HG03159 (cell line): Measurements from ENCODE around the gene ATP9A.
"Not testable (repeated sequence)": the region's sequence is repeated elsewhere in the genome, so short reads cannot be mapped to it uniquely, and the experiment has no call there.

Experiments used
- ATAC-seq: cut with Tn5 transposase; IDR thresholded peaks from one replicate; pipeline ENCODE4 v1.9.1; 2021; ENCODE audit warnings: mild to moderate bottlenecking, moderate library complexity; ENCODE audit not compliant: unreplicated experiment

The ATP9A gene

DNA sequence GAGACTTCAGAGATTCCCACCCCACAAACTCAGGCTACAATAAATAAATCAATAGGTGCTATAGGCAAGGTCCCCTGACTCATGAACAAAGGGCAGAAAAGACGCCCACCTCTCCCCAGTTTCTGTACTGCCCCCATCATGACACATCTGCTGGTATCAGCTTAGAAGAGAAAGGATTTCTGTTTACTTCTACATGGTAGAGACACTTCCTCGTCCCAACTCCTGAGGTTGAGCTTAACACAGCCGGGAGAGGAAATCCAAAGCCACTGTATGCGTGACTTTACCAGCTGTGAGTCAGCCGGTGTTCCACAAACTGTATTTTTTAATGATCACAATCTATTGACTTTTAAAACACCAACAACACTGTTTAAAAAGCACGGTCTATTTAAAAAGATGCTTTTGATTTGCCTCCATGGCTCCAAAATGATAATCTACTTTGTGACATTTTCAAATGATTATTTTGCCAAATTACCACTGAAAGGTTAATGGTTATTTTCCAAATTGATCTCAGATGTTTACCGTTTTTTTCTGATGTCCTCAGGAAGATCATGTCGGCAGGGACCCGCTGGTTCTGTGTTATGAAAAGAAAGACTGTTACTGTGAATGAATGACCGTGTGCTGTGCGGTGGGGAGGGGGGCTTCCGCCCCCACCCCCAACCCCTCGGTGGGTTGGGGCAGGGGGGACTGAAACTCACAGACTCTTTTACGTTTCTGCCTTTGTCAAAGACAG is 72.5 kb downstream of the ATP9A start:
- ATAC-seq = no peak

DNA sequence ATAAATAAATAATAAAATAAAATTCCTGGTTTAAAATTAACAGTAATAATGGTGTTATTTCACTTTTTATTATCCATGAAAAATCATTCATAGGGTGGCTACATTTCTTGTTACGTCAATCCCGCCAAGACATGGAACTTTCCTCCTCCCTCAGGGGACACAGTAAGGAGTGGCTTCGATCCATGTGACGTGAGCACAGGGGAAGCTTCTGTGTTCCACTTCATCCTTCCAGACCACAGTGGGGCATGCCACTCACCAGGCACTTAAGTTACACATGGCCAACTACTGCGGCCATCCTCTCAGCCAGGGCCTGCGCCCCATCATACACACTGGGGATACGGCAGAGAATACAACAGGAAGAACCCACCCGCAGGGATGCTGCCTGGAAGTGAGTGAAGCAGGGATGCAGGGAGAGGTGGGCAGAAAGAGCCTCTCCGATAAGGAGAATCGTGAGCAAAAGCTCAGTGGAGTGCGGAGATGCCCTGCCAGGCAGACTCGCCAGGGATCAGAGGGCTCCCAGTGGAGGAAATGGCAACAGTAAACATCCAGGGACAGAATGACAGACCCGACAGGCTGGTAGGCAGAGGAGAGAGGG is 75.3 kb downstream of the ATP9A start:
- ATAC-seq = no peak

DNA sequence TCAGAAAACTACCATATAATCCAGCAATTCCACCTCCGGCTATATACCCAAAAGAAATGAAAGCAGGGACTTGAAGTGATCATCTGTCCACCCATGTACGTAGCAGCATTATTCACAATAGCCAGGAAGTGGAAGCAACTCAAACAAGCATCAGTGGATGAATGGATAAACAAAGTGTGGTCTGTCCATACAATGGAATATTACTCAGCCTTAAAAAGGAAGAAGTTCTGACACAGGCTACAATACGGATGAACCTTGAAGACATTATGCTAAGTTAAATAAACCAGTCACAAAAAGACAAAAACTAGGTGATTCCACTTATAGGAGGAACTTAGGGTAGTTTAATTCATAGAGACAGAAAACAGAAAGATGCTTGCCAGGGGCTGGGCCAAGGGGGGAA is 76.5 kb downstream of the ATP9A start:
- no peak for ATAC-seq

DNA sequence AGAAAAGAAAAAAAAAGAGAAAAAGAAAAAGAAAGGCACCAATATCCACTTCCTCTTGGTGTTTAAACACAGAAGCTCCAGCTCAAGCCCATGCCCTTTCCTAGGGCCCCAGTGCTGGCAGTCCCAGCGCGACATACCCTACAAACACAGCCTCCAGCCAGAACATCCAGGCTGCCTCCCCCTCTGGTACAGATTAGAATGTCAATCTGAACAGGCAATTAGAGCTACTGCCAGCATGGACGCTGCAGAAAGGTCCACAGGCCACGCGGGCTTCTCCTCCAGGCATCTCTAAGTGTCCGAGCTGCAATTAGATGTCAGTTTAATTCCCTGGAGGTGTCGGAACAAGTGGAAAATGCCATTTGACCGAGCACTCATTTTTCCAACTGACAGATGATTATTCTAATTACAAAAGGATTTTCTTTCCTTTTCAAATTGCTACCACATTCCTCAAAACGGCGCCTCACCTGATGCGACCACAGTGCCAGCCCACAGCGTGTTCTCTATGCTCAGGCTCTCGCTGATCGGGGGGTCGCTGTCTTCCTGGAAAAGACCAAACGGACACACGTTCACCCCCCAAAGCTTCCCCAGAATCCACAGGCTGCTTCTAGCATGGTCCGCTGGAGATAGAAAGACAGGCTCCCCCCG is 79.5 kb downstream of the ATP9A start:
- no peak for ATAC-seq

DNA sequence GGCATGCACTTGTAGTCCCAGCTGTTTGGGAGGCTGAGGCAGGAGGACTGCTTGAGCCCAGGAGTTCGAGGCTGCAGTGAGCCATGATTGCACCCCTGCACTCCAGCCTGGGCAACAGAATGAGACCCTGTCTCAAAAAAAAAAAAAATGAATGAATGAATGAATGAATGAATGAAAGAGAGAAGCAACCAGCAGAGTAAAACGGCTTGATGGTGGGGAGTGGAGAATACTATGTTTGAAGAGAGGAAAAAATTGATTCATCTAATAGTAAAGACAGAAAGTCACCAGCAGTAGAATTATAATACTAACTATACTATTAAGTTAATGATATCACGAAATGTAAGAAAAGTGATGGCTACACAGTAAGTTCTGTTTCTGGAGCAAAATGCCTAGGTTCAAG is 80.6 kb downstream of the ATP9A start:
- ATAC-seq = no peak

DNA sequence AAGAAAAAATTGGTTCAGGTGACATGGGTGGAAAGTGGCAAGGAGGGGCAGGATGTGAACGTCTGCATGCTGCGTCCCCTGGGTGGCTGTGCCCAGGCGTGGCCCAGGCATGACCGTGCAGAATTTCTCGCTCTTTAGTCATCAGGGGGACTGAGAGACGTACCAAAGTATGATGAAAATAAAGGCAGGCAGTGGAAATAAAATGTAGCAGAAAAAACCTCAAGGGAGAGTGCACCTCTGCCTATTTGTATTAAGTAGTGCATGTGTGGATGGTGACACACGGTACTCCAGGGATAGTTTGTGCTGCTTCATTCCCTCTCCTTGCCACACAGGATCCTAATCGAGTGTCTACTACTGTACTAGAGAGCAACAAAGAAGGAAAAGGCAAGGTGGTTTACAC is 81.1 kb downstream of the ATP9A start:
- ATAC-seq = no peak

DNA sequence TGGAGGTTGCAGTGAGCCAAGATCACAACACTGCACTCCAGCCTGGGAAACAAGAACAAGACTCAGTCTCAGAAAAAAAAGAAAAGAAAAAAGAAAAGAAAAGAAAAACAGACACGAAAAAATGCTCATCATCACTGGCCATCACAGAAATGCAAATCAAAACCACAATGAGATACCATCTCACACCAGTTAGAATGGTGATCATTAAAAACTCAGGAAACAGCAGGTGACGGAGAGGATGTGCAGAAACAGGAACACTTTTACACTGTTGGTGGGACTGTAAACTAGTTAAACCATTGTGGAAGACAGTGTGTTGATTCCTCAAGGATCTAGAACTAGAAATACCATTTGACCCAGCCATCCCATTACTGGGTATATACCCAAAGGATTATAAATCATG is 82.7 kb downstream of the ATP9A start:
- ATAC-seq = not testable (repeated sequence)

DNA sequence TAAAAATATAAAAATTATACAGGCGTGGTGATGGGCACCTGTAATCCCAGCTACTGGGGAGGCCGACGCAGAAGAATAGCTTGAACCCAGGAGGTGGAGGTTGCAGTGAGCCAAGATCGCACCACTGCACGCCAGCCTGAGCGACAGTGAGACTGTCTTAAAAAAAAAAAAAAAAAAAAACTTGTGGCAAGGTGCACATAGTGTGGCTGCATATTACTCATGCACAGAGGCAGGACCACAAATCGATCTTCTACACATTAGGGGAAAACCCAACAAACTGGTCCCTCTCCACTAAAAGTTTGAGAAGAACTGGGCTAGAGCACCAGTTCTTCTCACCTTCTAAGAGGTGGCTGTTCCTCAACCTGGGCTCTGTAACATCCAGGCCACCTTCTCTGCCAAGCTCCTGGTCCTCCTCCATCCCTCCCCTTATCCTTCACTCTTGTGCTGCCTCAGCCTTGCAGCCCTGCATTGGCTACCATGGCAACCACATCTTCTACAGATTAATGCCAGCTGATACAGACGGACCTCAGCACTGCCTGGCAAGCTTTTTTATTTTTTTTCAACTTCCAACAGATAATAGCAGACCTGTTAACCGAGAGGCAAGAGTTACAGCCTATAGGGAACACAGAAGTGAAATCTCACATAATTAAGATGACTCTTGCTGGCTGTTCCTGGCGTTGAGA is 88.0 kb downstream of the ATP9A start:
- no peak for ATAC-seq

DNA sequence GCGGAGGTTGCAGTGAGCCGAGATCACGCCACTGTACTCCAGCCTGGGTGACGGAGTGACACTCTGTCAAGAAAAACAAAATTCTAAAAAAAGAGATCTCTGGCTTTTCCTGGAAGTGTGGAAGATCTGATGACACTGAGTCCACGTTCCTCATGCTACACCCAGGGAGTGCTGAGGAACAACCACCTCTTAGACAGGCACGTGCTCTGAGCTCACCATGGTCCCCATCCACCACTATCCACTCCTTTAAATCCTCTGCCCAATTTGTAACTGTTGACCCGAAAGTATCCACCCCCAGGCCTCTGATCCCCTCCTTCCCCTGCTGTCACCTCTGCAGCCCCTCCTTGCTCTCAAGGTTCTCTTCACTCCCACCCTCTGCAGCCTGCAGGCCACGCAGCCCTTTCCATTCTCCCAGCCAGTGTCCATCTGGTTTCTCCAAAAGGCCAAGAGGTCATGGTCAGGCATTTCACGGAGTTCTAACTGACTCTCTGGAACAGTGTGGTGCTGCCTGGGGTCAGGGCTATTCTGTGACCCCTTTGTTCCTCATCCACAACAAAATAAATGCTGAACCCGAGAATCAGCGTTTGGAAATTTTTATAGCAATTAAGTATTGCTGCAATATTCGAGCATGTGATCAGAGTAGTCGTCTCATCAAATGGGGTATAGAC is 88.8 kb downstream of the ATP9A start:
- no peak for ATAC-seq

DNA sequence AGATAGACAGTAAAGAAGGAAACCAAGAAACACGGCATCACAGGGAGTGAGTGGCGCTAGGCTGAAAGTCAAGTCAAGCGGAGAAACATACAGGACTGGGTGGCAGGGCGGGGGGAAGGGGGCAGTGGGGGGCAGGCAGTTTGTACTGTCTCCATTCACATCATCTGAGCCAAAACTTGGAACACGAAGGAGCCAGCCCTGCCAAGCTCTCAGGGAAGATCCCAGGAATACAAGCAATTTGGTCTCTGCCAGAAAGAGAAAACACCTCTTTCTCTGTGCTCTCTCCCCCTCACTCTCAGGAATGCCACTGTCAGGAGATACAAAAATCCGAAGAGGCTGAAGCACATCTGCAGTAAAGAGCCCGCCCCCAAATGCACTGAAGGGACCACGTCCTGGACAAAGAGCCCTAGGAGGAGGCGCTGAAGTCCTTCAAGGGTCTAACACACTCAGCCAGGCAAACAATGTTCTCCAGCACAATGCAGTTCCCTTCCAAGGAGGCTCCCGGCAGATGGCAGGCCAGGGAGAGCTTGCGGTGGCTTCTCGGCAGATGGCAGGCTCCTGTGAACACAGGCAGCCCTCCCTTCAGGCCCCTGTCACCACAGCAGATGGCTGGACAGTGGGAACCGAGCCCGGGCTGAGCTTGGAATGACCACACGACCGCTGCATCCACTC is 90.0 kb downstream of the ATP9A start:
- no peak for ATAC-seq

DNA sequence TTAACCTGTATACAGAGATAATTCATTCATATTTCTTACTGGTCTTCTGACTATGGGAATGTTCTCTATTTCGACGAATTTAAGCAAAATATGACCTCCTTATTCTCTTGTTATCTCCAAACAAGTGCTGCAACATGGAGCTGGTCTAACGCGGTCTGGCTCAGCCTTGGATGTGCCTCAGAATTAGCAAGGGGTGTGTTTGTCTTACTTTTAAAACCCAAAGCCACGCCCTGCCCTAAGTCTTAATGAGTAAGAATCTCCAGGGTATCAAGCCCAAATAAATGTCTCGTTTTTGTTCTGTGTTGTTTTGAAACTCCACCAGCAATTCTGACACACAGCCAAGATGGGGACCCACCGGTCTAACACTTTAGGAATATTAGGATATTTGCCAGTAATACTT is 99.2 kb downstream of the ATP9A start:
- ATAC-seq = no peak

DNA sequence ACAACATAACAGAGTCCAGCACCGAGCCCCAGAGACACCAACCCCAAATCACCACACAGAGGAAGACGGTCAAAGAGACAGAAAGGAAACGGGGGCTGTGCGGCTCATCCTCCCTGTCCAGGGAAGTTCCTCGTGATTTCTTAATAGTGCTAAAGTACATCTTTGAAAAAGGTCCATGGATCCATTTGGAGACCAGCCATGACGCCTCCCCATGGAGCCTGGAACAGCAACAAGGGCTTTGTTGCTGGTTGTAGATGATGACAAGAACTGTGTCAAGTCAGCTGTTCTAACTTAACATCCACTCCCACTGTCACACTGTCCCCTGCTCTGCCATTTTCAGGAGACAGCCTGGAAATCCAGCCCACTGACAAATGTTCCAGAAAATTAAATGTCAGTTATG is 99.7 kb downstream of the ATP9A start:
- no peak for ATAC-seq

DNA sequence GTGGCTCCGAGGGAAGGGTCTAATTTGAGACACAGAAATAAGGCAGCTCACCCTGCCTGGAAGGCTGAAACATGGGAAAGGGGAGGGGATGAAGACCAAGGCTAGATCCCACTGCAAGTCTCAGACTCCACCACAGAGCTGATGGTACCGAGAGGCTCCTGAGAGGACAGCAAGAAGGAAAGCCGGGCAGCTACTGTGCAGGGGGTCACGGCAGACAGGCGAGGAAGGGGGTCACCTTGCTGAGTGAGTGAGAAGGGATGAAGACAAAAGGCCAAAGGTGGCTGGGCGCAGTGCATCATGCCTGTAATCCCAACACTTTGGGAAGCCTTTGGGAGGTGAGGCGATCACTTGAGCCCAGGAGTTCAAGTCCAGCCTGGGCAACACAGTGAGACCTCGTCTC is 100.7 kb downstream of the ATP9A start:
- ATAC-seq = no peak

DNA sequence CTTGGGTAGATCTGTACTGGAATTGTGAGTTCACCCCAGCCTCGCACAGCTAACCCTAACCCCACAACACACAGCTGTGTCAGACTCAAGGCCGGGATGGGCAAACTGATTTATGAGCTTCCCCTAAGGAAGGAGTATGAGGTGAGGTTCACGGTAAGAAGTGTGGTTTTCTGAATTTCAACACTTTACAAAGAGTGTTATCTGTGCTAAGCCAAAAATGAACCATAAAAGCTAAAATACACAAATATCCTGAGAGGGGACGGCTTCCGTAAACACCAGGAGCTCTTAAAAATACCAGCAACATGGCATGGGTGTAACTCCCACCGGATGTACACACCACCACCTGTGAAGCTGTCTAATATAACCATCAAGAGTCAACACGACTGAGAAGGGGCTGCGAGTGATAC is 101.2 kb downstream of the ATP9A start:
- ATAC-seq = no peak

DNA sequence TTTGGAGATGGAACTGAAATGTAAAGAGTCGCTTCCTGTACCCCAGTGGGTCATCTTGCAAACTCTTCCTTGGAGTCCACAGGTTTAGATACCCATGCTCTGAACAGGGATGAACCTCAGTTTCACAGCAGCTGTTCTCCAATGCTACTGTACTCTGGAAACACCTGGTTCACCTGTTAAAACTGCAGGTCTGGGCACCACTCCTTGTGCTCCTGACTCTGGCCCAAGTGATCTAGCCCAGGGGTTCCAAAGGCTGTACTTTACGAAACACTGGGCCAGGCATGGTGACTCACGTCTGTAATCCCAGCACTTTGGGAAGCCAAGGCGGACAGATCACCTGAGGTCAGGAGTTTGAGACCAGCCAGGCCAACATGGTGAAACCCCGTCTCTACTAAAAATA is 102.1 kb downstream of the ATP9A start:
- no peak for ATAC-seq

DNA sequence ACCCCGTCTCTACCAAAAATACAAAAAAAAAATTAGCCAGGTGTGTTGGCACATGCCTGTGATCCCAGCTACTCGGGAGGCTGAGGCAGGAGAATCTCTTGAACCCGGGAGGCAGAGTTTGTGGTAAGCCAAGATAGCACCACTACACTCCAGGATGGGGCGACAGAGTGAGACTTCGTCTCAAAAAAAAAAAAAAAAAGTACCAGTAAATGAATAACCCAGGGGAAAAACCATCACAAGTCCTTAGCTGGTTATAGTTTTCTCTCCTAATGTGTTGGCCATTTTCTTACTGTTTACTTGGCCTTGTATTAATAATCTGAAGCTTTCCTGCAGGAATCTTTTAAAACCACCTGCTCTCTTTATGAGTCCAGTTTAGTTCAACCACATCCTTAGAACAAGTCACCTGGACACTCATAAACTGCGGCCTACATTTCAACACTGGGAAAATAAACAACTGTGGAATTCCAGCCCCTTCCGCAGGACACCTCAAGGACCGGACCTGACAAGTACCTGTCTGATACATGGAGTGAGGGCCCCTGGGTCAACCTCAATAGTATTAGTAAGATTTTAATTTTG is 102.6 kb downstream of the ATP9A start:
- ATAC-seq = no peak

DNA sequence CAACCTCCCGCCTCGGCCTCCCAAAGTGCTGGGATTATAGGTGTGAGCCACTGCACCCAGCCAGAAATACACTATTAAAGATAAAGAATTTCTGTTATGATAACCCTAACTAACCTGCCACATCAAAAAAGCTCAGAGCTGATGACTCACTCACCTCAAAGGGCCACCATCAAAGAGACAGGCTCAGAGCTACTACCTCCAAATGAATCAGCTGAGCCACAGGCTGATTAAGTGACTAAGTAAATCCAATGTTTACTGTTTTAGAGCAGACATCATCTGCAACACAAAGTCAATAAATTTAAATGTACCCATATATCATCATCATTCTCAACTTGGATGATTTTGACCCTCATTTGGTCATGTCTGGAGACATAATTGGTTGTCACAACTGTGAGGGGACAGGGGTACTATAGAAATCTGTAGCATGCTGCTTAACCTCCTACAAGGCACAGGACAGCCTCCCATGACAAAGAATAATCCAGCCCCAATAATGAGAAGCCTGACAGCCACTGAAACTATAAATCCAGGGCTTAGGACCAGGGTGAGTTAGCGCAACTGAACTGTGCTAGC is 106.5 kb downstream of the ATP9A start:
- no peak for ATAC-seq

DNA sequence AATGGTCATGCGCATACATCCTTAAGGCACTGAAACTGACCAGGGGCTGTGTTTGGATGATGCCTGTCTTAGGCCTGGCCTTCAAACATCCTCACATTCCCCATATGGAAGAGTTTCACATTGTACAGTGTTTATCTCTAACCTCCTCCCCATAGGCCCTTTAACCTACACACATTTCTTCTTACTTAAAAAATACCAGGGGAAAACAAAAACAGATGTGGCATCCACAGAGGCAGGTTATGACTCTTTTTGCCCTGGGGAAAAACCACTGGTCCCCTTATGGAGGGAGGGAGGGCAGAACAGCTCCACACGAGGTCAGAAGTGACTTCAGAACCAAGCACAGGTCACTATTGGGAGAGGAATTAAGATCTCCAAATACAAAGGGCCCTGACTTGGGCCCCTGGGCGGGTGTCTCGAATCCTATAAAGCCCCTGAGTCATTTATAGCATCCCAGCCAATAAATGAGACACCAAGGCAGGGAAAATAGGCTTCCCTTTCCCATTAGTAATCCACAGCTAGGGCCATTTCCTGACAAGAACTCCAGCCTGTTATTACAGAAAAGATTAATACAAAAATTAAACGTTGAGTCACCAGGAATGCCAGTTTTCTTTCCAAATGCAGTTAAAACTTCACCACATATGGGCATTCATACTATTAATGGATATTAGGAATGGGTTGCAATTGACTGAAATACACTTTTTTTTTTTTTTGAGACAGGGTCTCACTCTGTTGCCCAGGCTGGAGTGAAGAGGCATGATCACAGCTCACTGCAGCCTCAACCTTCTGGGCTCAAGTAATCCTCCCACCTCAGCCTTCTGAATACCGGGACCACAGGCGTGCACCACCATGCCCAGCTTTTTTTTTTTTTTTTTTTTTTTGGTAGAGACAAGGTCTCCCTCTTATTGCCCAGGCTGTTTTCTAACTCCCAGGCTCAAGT is 107.2 kb downstream of the ATP9A start:
- ATAC-seq = no peak

DNA sequence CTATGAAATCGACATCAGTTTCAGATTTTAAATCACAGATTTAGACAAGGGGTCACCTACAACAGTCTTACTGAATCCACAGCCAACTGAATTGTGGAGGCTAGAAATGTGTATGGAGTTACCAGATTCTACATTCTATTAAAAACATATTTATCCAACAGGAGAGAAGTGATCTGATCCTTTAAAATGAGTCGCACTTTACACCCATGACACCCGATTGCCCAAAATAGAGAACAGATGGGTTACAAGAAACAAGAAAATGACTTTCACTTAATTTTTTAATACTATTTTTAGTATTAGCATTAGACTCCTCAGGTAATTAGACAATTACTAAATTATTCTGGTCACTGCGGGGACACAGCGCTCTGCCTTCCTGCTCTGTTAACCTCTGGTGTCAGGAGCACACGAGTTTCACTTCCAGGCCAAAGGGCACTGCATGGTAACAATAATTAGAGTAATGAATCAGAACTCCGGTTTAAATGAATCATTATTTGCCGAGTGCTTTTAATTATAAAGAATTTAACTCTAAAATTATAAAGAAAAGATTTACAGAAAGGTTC is 108.6 kb downstream of the ATP9A start:
- ATAC-seq = no peak
